D721Med (cell line): Measurements from ENCODE around the gene ROR2.
"Not testable (repeated sequence)": the region's sequence is repeated elsewhere in the genome, so short reads cannot be mapped to it uniquely, and the experiment has no call there.

Experiments
- DNase-seq: peaks from one replicate; pipeline ENCODE4 v3.0.0; 2011; ENCODE audit warnings: low spot score; ENCODE audit not compliant: insufficient read length
- FAIRE-seq: peaks from 2 replicates; lab custom pipeline; 2011; peaks lifted over from hg19 to GRCh38; lab: Jason Lieb, UNC
- TF ChIP-seq, protein P1 (sequence below): IDR thresholded peaks from 2 replicates; pipeline ENCODE4 v1.5.1; 2012; ENCODE audit warnings: mild to moderate bottlenecking, control low read depth; ENCODE audit not compliant: insufficient read depth; ENCODE audit errors: missing control alignments

The ROR2 gene

DNA sequence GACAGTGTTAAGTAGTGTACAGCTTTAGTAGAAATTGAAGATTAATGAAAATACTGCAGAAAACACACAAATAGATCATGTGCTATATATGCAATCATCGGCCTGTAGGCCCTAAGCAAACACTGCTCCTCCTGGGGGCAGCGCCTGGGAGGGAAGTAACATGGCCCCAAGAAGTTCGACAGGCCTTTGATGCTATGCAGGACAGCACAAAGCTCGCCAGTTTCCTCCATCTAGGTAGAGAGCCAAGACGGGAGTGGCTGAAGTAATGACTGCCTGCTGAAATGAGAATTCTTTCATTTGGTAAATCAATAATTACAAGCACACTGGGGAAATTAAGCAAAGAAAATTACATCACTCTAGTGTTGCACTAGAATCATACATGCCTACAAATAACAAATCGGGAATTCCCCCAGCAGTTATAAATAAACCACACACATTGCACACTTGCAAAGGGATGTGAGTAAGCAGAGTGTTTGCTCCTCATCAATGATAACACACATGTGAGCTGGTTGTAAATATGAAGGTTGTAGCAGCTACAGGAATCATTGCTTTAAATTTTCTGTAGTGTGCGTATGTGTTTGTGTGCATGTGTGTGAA is 306.4 kb downstream of the ROR2 start:
- FAIRE-seq (no peak), DNase-seq (no peak)

GRCh38 chr9:91642771-91643170 is 307.3 kb downstream of the ROR2 start:
- TF ChIP-seq, protein P1, sequence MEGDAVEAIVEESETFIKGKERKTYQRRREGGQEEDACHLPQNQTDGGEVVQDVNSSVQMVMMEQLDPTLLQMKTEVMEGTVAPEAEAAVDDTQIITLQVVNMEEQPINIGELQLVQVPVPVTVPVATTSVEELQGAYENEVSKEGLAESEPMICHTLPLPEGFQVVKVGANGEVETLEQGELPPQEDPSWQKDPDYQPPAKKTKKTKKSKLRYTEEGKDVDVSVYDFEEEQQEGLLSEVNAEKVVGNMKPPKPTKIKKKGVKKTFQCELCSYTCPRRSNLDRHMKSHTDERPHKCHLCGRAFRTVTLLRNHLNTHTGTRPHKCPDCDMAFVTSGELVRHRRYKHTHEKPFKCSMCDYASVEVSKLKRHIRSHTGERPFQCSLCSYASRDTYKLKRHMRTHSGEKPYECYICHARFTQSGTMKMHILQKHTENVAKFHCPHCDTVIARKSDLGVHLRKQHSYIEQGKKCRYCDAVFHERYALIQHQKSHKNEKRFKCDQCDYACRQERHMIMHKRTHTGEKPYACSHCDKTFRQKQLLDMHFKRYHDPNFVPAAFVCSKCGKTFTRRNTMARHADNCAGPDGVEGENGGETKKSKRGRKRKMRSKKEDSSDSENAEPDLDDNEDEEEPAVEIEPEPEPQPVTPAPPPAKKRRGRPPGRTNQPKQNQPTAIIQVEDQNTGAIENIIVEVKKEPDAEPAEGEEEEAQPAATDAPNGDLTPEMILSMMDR: no peak
- DNase-seq: no peak
- no peak for FAIRE-seq

More for the DNA sequence above, 306.4 kb downstream of the ROR2 start:
- TF ChIP-seq, protein P1: no peak

GRCh38 chr9:91640428-91640827 is 309.6 kb downstream of the ROR2 start:
- FAIRE-seq (no peak), DNase-seq (no peak)
- TF ChIP-seq, protein P1: no peak

- DNase-seq: no peak
- FAIRE-seq: no peak
- TF ChIP-seq, protein P1: no peak
Measured at GRCh38 chr9:91639054-91639453, 311.0 kb downstream of the ROR2 start.

DNA sequence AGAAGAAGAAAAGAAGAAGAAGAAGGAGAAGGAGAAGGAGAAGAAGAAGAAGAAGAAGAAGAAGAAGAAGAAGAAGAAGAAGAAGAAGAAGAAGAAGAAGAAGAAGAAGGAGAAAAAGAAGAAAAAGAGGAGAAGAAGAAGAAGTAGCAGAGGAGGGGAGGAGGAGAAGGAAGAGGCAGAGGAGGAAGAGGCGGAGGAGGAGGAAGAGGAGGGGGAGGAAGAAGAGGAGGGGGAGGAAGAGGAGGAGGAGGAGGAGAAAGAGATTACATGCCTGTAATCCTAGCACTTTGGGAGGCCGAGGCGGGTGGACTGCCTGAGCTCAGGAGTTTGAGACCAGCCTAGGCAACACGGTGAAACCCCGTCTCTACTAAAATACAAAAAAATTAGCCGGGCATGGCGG is 315.2 kb downstream of the ROR2 start:
- FAIRE-seq, DNase-seq: not testable (repeated sequence)

DNA sequence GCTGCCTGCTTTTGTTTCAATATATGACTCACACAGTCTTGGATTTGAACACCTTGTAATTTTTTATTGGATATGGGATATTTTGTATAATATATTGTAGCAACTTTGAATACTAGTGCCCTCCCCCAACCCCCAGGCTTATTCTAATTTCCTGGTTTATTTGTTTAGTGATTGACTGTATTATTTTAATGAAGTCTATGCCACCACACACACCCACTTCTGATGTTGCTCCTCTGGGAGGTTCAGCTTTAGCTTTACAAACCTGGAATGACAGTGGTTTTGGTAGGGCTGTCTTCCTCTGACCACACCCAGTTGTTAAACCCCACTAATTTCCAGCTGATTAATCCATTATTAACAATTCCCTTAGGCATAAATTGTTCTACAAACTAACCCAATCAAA is 320.3 kb downstream of the ROR2 start:
- no peak for FAIRE-seq

DNA sequence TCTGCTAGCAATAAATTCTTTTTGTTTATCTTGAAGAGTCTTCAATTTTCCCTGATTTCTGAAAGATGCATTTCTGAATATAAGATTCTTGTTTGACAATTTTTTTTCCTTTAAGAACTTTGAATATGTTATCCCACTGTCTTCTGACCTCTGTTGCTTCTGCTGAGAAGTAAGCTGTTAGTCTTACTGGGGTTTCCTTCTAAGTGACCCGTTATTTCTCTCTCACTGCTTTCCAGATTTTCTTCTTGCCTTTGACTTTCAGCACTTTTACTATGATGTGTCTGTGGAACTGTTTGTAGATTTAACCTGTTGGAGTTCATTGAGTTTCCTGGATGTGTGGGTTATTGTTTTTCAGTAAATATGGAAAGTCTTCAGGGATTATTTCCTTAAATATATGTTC is 321.1 kb downstream of the ROR2 start:
- FAIRE-seq (no peak), DNase-seq (no peak)
- TF ChIP-seq, protein P1: no peak

More for the DNA sequence above, 320.3 kb downstream of the ROR2 start:
- no peak for DNase-seq
- TF ChIP-seq, protein P1: no peak

GRCh38 chr9:91625331-91625730 is 324.7 kb downstream of the ROR2 start:
- TF ChIP-seq, protein P1: no peak
- no peak for DNase-seq
- FAIRE-seq: no peak
